HG02759 (cell line): ENCODE measurements around the gene CXCL12.

ENCODE experiments used
- ATAC-seq: cut with Tn5 transposase; IDR thresholded peaks from one replicate; pipeline ENCODE4 v1.9.1; 2021; ENCODE audit warnings: mild to moderate bottlenecking, moderate library complexity; ENCODE audit not compliant: unreplicated experiment

CXCL12 gene

DNA sequence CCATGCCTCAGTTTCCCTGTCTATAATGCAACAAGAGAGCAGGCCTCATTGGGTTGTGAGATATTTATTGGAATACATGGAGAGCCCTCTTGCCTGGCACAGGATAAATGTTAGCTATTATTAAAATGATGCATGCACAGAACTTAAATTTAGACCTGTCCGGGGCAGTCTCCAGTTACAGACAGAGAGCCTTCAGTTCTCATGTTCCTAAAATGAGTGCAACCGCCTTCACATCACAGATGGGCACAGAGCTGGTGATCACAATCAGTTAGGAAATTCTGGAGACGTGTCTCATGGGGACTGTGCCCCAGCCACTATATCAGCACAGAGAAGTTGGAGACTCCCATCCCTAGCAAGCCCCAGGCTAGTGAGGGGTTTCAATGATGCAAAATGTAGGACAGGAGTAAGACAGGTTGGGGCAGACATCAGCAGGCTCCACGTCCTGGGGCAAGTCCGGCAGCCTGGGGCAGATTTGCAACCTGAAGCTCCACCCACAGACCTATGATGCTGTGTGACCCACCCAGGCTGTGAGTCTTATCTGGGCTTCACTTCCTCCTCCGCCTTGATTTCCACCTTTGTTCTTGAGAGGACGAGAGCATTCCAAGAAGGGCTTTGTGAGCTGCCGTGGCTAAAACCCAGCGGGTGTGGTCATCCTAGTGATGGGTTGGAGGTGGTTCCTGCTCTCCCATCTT lies 49.4 kb downstream of the CXCL12 start:
- no peak for ATAC-seq

DNA sequence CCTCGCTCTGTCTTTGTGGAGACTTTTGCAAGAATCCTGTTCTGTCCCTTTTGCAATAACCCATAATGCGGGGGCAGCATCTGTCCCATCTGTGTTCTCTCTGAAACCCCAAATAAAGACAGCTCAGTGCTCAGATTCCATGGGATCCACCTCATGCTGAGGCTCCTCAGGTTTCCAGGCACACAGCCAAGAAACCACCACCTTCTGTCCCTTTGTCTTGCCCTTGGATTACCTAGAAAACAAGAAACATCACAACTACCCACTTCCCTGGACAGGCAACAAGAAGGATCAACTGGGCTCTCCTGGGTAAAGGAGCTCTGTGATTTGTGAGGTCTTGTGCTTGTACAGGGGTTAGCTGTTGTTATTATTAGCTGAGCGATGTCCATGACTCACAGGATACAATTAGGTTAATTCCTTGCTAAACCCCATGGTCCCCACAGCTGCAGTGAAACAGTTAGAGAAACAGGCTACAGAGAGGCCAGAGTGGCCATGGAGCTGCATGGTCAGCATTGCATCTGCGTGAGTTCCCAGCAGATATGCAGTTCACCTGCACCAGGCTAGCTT lies 50.2 kb downstream of the CXCL12 start:
- no peak for ATAC-seq

DNA sequence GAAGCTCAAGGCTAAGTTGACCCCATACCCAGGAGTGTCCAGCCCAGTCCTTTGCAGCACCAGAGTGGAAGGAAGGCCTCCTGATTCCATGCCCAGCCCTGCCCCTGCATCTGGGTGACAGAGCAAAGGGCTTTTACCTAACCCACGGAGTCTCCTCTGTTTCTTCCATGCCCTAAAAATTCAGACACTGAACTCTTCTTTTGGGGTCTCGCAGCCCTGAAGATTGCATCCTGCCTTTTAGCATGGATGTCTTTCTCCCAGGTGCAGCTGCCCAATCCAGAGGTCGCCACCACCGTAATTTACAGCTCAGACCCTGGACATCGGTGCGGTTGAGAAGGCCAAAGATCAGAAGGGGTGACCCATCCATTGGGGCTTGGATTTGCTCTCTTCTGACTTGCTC lies 50.8 kb downstream of the CXCL12 start:
- no peak for ATAC-seq

DNA sequence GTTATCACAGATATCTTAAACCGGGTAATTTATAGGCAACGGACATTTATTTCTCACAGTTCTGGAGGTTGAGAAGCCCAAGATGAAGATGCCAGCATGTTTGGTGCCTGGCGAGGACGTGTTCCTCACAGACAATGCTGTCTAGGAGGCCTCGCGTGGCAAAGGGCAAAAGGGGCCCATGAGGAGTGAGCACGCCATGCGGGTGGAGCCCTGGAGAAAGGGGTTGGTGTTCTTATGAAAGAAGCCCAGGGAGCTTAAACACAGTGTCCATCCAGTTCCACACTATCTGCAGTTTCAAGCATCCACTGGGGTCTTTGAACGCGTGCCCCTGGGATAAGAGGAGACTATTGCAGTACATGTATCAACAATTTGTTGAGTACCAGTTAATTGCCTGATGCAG lies 51.4 kb downstream of the CXCL12 start:
- ATAC-seq: no peak

DNA sequence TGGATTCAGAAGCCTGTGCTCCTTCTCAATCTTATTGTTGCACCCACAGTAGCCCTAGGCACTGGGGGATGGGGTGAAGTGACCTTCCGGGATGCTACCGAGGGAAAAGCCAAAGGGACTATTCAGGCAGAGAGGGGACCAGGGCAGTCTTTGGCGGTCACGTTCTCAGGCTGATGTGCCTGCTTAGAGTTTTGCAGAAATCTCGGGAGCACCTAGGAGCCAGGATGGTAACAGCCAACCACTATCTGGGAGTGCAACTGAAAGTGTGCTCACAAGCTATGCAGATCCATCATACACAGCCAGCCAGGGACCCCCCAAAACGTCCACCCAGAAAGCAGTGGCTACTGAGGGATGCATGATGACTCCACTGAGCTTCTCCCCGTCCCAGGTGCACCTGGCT lies 52.4 kb downstream of the CXCL12 start:
- no peak for ATAC-seq

DNA sequence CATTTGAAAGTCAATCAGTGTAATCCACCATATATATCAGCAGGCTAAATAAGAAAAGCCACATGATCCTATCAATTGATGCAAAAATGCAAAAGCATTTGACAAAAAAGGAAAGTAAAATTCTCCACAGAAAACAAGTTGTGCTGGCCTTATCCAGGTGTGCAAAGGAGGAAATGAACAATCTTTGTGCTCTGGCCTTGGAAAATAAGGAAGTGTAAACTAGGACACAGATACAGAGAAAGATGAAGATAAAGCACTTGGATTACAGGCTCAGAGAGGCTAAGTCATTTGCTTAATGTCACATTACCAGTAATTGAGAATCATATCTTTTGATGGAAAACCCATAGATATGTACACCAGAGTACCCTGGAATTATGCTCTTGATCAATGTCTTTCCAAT lies 54.5 kb downstream of the CXCL12 start:
- no peak for ATAC-seq

DNA sequence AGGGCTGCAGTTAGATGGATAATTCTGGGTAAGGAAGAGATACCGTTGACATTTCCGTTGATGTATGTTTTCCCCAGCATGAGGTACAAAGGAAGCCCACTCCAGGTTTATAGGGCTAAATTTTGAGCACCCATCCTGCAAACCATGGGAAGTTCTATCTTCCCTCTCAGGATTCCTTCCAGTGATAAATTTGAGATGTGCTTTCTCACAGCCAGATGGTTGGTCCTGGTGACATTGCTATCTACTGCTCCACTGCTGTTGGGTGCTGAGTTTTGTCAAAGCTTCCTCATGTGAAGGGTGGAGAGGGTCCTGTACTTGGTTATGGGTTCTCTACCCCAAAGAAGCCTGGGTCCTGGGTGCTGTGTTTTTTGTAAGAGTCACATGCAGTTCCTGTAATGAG lies 57.4 kb downstream of the CXCL12 start:
- no peak for ATAC-seq
